Measurements from ENCODE around the gene IGF2BP3.

IGF2BP3 gene

GRCh38 chr7:23472556-23472955 is 2.3 kb upstream of the IGF2BP3 start:
- DNase-seq (ENCODE audit: low spot score), result no peak

- peak; percentile 13 for DNase-seq (ENCODE audit: low spot score)
Measured at GRCh38 chr7:23472046-23472445, 1.8 kb upstream of the IGF2BP3 start.

- peak; percentile 94 for DNase-seq (ENCODE audit: low spot score)
Measured at GRCh38 chr7:23471106-23471859, 992 bp upstream of the IGF2BP3 start.

GRCh38 chr7:23469961-23470250 is 385 bp downstream of the IGF2BP3 start:
- DNase-seq (ENCODE audit: low spot score), result peak; percentile 35

- DNase-seq (ENCODE audit: low spot score), result peak; percentile 16
Measured at GRCh38 chr7:23469150-23469960, 936 bp downstream of the IGF2BP3 start.

- DNase-seq (ENCODE audit: low spot score), result peak; percentile 29
Measured at GRCh38 chr7:23468526-23469149, 1.7 kb downstream of the IGF2BP3 start.

- DNase-seq (ENCODE audit: low spot score), result peak; percentile 29
Measured at GRCh38 chr7:23467806-23468525, 2.3 kb downstream of the IGF2BP3 start.

GRCh38 chr7:23467291-23467805 is 2.9 kb downstream of the IGF2BP3 start:
- DNase-seq (ENCODE audit: low spot score), result no peak

- no peak for DNase-seq (ENCODE audit: low spot score)
Measured at GRCh38 chr7:23462846-23463245, 7.4 kb downstream of the IGF2BP3 start.

- no peak for DNase-seq (ENCODE audit: low spot score)
Measured at GRCh38 chr7:23458044-23458443, 12.2 kb downstream of the IGF2BP3 start.

GRCh38 chr7:23456093-23456492 is 14.2 kb downstream of the IGF2BP3 start:
- DNase-seq (ENCODE audit: low spot score), result no peak

GRCh38 chr7:23454881-23455526 is 15.3 kb downstream of the IGF2BP3 start:
- no peak for DNase-seq (ENCODE audit: low spot score)

GRCh38 chr7:23450518-23450917 is 19.8 kb downstream of the IGF2BP3 start:
- DNase-seq (ENCODE audit: low spot score), result no peak

- no peak for DNase-seq (ENCODE audit: low spot score)
Measured at GRCh38 chr7:23449941-23450340, 20.4 kb downstream of the IGF2BP3 start.

- no peak for DNase-seq (ENCODE audit: low spot score)
Measured at GRCh38 chr7:23445326-23445725, 25.0 kb downstream of the IGF2BP3 start.

- DNase-seq (ENCODE audit: low spot score), result no peak
Measured at GRCh38 chr7:23443974-23444373, 26.3 kb downstream of the IGF2BP3 start.

GRCh38 chr7:23438171-23438570 is 32.1 kb downstream of the IGF2BP3 start:
- no peak for DNase-seq (ENCODE audit: low spot score)

- DNase-seq (ENCODE audit: low spot score), result no peak
Measured at GRCh38 chr7:23434147-23434917, 36.0 kb downstream of the IGF2BP3 start.

- DNase-seq (ENCODE audit: low spot score), result no peak
Measured at GRCh38 chr7:23431702-23432199, 38.5 kb downstream of the IGF2BP3 start.

GRCh38 chr7:23430893-23431259 is 39.4 kb downstream of the IGF2BP3 start:
- no peak for DNase-seq (ENCODE audit: low spot score)
